GM21447 (cell line): Measurements from ENCODE around the gene CCDC68.
"Not testable (repeated sequence)": the region's sequence is repeated elsewhere in the genome, so short reads cannot be mapped to it uniquely, and the experiment has no call there.

Experiments used
- ATAC-seq: cut with Tn5 transposase; IDR thresholded peaks from one replicate; pipeline ENCODE4 v1.9.1; 2021; ENCODE audit not compliant: unreplicated experiment

Gene CCDC68

DNA sequence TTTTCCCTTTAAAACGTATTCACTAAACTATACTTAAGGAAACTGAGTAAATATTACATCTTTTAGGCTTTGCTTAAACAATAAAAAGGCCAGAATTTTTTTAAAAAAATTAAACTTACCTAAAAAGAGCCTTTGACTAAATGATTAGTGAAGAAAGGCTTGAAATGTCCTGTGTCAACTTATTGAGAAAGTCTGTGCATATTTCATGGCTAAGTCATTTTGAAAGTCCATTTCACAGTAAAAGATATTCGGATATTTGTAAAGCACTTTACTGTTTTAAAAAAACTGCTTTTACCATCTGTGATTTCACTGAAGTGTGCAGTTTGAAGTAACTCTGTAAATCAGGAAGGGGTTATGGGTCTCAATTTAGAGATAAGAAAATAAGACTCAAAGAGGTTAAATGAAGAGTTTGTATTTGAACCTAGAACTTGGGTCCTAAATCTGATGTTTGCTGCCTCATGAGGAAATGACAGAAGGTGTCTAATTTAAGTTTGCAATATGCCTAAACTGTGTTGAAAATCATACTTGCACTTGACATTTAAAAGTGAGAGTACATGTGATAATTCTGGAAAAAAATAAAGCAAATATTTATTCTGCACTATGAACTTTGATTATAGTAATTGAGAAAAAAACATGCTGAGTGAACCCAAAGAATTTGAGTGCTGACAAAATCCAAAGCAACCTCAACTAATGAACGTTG lies 80.5 kb downstream of the CCDC68 start:
- no peak for ATAC-seq

DNA sequence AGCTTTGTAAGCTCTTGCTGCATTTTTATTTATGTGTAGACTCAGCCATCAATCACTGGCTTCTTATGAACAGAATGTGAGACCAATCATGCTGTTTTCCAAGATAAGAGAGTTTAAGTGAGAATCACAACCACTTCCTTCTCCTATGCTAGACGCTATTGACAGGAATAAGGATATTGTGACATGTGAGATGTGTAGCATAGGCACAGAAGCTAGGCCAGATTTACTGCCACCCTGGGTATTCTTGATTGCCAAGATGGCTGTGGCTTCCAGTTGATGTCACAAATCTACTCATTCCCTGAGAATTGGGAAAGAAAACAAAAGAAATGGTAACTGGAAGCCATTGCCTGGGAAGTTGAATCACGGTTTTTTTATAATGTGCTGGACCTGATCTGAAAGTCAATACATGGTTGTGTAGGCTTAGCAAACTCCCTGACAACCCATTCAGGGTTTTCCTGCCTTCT lies 81.1 kb downstream of the CCDC68 start:
- ATAC-seq = no peak

DNA sequence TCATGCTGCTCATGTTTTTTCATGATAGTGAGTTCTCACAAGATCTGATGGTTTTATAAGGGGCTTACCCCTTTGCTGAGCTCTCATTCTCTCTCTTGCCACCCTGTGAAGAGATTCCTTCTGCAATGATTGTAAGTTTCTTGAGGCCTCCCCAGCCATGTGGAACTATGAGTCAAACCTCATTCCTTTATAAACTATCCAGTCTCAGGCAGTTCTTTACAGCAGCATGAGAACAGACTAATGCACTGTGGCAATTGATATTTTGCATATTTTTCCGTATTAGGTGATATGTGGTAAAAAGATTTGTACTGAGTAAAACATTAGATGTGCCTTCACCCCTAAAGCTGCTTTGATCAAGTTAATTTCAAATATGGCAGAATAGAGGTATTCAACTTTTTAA lies 82.2 kb downstream of the CCDC68 start:
- ATAC-seq = no peak

DNA sequence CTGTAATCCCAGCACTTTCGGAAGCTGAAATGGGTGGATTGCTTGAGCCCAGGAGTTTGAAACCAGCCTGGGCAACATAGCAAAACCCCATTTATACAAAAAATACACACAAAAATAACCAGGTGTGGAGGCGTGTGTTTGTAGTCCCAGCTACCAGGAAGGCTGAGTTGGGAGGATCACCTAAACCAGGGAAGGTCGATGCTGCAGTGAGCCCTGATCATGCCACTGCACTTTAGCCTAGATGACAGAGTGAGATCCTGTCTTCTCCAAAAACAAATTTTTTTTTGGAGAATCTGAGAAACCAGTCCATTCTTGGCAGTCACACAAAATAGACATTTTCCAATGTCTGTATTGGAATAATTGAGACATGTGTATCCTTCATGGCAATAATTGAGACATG lies 84.2 kb downstream of the CCDC68 start:
- ATAC-seq = no peak

DNA sequence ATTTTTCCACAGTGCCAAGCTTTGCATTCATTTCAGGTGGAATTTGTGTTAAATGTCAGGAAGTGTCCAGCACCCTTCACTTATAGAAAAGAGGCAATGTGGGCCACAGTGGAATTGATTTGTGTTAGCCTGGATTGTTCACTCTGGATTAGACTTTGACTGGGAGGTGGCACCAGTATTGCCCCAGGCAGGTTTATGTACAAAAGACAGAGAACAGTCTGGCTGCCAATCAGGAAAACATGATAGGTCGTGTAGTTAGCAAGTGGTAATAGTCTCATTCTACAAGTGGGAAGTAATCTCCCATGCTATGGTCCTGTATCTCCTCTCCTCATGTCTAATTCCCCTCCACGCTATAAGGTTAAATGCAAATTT lies 85.4 kb downstream of the CCDC68 start:
- no peak for ATAC-seq

DNA sequence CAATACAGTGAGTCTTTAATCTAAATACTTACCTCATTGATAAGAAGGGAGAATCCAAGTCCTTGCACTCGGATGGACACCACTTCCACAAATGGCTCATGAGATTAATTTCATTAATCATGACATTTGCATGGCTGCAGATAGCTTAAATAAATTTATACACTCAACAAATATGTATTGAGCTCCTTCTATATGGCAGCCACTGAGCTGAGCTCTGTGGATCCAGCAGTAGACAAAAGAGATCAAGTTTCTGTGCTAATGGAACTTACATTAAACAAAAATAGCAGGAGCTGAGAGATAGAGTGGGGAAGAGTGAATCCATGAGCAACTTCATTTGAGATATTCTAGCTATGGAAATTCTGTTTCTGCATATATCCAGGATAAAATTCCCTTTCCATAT lies 86.6 kb downstream of the CCDC68 start:
- no peak for ATAC-seq

DNA sequence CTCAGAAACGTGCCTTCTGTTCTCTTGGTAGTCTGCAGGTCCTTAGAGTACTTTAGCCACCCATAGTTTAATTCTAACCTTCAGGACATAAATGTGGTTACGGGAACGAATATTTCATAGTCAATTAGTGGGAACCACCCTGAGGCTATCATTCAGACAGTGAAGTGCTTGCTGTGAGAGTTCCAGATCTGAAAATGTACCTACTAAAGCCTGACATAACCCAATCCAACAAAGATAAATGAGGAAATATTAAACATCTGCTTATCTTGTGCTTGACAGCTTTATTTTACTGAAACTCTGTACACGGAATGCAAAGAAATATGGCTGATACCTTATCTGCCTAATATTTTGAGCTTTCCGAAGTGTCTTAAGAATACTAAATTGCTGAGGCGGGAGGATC lies 88.0 kb downstream of the CCDC68 start:
- ATAC-seq = no peak

DNA sequence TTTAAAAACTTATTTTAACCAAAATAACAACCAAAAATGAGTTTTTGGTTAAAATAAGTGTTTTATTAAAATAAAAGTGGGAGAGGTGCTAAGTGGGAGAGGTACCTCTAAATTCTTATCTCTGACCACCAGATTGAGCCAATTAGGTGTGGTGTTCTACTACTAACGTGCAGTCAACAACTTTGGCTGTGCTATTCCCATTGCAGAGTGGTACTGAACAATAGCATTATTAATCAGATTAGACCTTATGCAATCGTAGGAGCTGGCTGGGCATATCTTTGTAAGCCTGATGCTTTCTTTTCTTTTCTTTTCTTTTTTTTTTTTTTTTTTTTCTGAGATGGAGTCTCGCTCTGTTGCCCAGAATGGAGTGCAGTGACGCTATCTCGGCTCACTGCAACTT lies 92.1 kb downstream of the CCDC68 start:
- ATAC-seq = no peak

DNA sequence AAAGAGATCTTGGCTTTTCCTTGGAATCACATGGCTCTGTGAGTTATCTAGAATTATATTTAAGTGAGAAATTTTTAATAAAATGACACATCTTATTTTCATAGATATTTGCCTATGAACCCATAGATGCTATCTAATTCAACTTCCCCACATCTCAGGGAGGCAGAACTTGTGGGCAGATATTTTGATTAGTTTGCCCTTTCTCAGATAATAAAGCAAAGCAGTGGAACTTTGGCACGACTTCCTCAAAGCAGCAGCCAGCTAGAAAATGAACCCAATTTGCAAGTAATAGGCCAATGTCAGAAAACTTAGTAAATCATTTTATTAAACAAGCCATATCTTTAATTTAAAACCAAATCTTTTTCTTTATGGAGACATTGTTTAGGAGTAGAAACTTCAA lies 98.3 kb downstream of the CCDC68 start:
- no peak for ATAC-seq

DNA sequence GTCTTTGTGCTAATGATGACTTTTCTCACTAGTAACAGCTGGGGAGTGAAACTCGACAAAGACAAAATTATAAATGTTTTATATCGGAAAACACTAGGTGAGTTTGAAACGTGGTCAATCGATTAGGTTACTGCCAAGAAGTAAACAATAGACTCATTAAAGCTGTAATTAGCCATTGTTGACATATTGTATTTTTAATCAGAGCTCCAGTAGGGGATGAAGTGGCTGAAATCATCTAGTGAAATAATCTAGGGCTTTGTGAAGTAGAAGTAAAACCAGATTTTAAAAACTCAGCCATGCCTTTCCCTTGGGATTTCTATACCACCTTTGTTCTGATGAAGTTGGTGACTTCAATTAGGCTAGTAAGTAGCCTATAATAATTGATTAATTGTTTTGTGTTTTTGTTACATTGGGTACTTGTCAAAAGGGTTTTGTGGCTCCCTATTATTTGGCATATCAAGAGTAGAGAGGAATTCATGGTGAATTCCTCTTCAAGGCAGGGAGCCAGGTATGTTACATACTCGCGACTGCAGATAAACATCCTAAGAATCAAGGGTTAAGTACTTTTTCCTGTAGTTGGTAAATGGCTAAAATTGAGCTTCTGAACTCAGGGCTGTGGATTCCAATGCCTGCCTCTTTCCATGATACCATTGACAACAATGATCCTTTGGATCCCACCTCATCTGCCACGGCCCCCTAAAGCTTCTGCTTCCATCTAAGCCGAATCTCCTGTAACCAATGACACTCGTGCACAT lies 99.4 kb downstream of the CCDC68 start:
- ATAC-seq = no peak

DNA sequence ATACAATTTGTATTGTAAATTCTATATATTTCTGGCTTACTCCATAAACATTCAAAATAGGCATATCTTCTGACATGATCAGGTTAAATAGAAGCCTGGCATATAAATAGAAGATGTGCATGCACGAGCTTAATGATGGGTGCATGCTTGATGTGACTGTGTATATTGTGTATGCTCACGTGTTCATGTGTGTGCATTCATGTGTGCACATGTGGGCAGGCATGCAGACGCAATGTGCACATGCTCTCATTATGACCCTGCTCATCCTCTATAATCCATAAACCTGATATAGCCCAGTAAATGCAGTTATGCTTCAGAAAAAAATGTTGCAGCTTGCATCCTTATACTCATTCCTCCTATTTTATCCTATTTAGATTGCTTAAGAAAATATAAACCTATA lies 101.8 kb downstream of the CCDC68 start:
- ATAC-seq = no peak

DNA sequence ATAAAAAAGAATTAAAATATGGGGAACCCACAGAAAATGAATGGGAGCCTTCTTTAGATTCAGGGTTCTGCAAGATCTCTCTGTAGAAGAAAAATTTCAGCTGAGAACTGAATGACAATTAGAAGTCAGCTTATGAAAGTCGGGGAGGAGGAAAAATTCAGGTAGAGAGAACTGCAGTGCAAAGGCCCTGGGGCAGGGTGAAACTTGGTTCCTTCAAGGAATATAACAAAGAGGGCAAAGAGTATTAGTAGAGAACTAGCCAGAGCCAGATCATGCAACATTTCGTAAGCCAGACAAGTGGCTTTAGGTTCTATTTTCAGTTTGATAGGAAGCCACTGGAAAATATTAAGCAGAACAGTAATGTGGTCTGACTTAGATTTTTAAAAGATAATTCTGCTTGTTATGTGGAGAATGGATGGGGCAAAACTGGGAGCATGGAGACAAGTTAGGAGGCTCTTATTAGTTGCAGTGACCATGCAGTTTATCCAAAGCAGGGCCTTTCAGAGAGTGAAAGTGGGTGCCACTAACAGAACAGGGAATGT lies 103.1 kb downstream of the CCDC68 start:
- ATAC-seq = no peak

DNA sequence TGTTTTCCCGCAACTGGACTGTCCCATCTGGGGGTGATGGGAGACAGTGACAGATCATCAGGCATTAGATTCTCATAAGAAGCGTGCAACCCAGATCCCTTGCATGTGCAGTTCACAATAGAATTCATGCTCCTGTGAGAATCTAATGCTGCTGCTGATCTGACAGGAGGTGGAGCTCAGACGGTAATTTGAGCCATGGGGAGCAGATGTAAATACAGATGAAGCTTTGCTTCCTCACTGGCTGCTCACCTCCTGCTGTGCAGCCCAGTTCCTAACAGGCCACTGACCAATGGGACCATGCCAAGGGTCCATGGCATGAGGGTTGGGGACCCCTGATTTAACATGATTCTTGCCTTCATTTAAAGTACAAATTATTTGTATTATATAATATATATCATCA lies 104.2 kb downstream of the CCDC68 start:
- not testable (repeated sequence) for ATAC-seq

DNA sequence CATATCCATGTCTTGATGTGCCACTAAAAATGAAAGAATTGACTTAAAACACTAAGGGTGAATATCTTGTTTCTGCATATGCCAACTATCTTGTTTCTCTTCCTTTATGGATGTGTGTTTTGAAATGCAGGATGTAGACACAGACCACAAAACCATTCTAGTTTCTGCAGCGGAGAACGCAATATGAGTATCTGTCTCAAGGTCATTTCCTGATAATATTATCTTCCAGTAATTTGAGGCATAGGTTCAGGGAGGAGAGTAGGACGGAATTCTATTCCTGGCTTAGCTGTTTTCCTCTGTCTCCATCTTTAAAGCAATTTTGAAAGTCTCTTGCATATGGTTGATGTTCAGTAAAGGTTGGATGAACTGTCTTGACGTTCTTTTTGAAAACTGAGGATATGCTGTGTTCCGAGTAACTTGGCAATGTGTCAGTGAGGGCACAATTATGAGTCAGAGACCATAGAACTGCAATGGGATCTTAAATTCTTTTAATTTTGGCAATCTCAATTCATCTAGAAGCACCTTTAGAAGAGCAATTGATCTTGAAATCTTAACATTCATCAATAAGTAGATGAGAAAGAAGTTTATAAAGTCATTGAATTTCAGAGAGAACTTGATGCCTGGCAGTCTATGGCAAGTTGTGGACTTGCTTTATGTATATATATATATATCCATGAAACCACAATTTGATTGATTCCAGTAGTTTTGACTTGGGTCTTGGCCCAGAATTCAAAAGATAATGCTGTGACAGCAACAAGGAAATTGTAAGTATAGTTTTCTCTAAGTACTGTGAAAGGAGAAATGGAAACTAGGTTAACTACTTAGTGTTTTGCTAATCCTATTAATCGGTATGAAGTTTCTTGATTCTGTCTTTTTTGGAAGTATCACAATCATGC lies 106.2 kb downstream of the CCDC68 start:
- no peak for ATAC-seq
